SK-N-SH (cell line): ENCODE results near the gene PDK2. TPM values are rescaled to one million over a fixed set of nuclear protein-coding genes. Genes with fewer than 3 reads are reported as not detected.
A peak's percentile ranks its signal among the peaks of the same experiment; 100 is the strongest.
"Not testable (repeated sequence)": the region's sequence is repeated elsewhere in the genome, so short reads cannot be mapped to it uniquely, and the experiment has no call there.

ENCODE experiments used
- CTCF ChIA-PET: fragments of 300-600, 350-600 bp; formaldehyde crosslinking; extraction: SDS; loops from one replicate; lab custom pipeline; 2021; lab: Yijun Ruan, JAX
- POLR2A ChIA-PET: fragments of 350-600 bp; sonication (Branson Sonifier 250); formaldehyde crosslinking; extraction: SDS; loops from one replicate; lab custom pipeline; 2020; ENCODE audit warnings: antibody characterized with exemption, inconsistent platforms; lab: Yijun Ruan, JAX
- DNase-seq: peaks from one replicate; pipeline ENCODE4 v3.0.0; 2012
- H2AFZ ChIP-seq: fragments of 200-600 bp; sonication (generic); 2 replicates; pipeline ENCODE4 v1.8.1; 2016; ENCODE audit warnings: antibody characterized with exemption, mild to moderate bottlenecking, low read depth
- H3F3A ChIP-seq: fragments of 200-600 bp; sonication (generic); replicated peaks from 2 replicates; pipeline ENCODE3; 2016; ENCODE audit warnings: antibody characterized with exemption, mild to moderate bottlenecking; ENCODE audit not compliant: insufficient read depth
- H3K27ac ChIP-seq, 2 experiments: fragments of 200-500 bp in 1 of 2; fragments of 200-600 bp in 1 of 2; sonication (Bioruptor generic) in 1 of 2; sonication (generic), shearing (Covaris generic) in 1 of 2; 2 replicates each; pipeline versions ENCODE4 v1.5.1 to v1.6.1; 2014 to 2016; ENCODE audit warnings: low read depth in 2 of 2, inconsistent platforms in 1 of 2, low read length in 1 of 2, mild to moderate bottlenecking in 1 of 2, mixed read lengths in 1 of 2
- H3K27me3 ChIP-seq: fragments of 200-600 bp; sonication (generic), shearing (Covaris generic); 2 replicates; pipeline ENCODE4 v1.6.1; 2016; ENCODE audit warnings: mixed run types; ENCODE audit not compliant: insufficient read depth
- H3K36me3 ChIP-seq, 2 experiments: fragments of 200-500 bp in 1 of 2; fragments of 200-600 bp in 1 of 2; sonication (Bioruptor generic) in 1 of 2; sonication (generic) in 1 of 2; replicated peaks in 1 of 2; 2 replicates each; pipeline versions ENCODE3 to v1.5.1; 2014 to 2016; ENCODE audit warnings: low read length in 1 of 2, mild to moderate bottlenecking in 1 of 2; ENCODE audit not compliant: insufficient read depth in 2 of 2, control insufficient read depth in 1 of 2
- H3K4me1 ChIP-seq, 2 experiments: fragments of 200-500 bp in 1 of 2; fragments of 200-600 bp in 1 of 2; sonication (Bioruptor generic) in 1 of 2; sonication (generic), shearing (Covaris generic) in 1 of 2; 2 replicates each; pipeline versions ENCODE4 v1.5.1 to v1.6.1; 2014 to 2016; ENCODE audit warnings: low read depth in 1 of 2, low read length in 1 of 2, mixed run types in 1 of 2; ENCODE audit not compliant: insufficient read depth in 2 of 2, control insufficient read depth in 1 of 2
- H3K4me2 ChIP-seq: fragments of 200-600 bp; sonication (generic), shearing (Covaris generic); 2 replicates; pipeline ENCODE4 v1.6.1; 2017; ENCODE audit warnings: mixed run types
- H3K4me3 ChIP-seq, 2 experiments: fragments of 200-500 bp in 1 of 2; fragments of 200-600 bp in 1 of 2; sonication (Bioruptor generic) in 1 of 2; sonication (generic), shearing (Covaris generic) in 1 of 2; 2 replicates each; pipeline versions ENCODE4 v1.5.1 to v1.8.1; 2014 to 2016; ENCODE audit warnings: low read depth in 2 of 2, inconsistent platforms in 1 of 2, low read length in 1 of 2, mild to moderate bottlenecking in 1 of 2, mixed read lengths in 1 of 2, moderate library complexity in 1 of 2
- H3K79me2 ChIP-seq: fragments of 200-600 bp; sonication (generic); 2 replicates; pipeline ENCODE4 v1.8.1; 2017; ENCODE audit warnings: mild to moderate bottlenecking; ENCODE audit not compliant: insufficient read depth
- H3K9ac ChIP-seq: fragments of 200-600 bp; sonication (generic); 2 replicates; pipeline ENCODE4 v1.6.1; 2017; ENCODE audit warnings: mixed run types
- H3K9me2 ChIP-seq: fragments of 200-600 bp; sonication (generic); 2 replicates; pipeline ENCODE4 v1.6.1; 2017; ENCODE audit warnings: mixed run types
- H3K9me3 ChIP-seq: fragments of 200-600 bp; sonication (generic); 2 replicates; pipeline ENCODE4 v1.6.1; 2017; ENCODE audit warnings: mixed run types, mild to moderate bottlenecking, moderate library complexity
- H4K20me1 ChIP-seq: fragments of 200-600 bp; sonication (generic); 2 replicates; pipeline ENCODE4 v1.6.1; 2017; ENCODE audit warnings: mild to moderate bottlenecking, mixed run types; ENCODE audit not compliant: insufficient read depth
- CHD2 ChIP-seq: fragments of 150-350 bp; IDR thresholded peaks from 2 replicates; pipeline ENCODE4 v1.6.1; 2018; ENCODE audit warnings: low read length; ENCODE audit not compliant: partially characterized antibody
- ELF1 ChIP-seq: IDR thresholded peaks from 2 replicates; pipeline ENCODE4 v1.4.0; 2012
- EZH2phosphoT487 ChIP-seq: fragments of 200-600 bp; sonication (generic); IDR thresholded peaks from 2 replicates; pipeline ENCODE4 v1.6.1; 2017; ENCODE audit warnings: low read depth, mixed run types, mild to moderate bottlenecking, antibody characterized with exemption, moderate library complexity, borderline replicate concordance
- FOSL2 ChIP-seq: IDR thresholded peaks from 2 replicates; pipeline ENCODE4 v1.4.0; 2012; ENCODE audit warnings: low read depth, mild to moderate bottlenecking, moderate library complexity, borderline replicate concordance
- FOXJ3 ChIP-seq: sonication (generic); formaldehyde crosslinking; IDR thresholded peaks from 2 replicates; pipeline ENCODE4 v1.5.1; 2020; ENCODE audit warnings: mild to moderate bottlenecking, missing genetic modification reagents
- FOXM1 ChIP-seq: IDR thresholded peaks from 2 replicates; pipeline ENCODE4 v1.4.0; 2012; ENCODE audit warnings: low read depth, mild to moderate bottlenecking
- GABPA ChIP-seq: IDR thresholded peaks from 2 replicates; pipeline ENCODE4 v1.4.0; 2012; ENCODE audit warnings: low read depth, mild to moderate bottlenecking
- MEF2A ChIP-seq: IDR thresholded peaks from 2 replicates; pipeline ENCODE4 v1.4.0; 2012; ENCODE audit warnings: low read depth, borderline replicate concordance
- MXI1 ChIP-seq: IDR thresholded peaks from 2 replicates; pipeline ENCODE4 v1.6.1; 2012; ENCODE audit warnings: mild to moderate bottlenecking, low read depth, low read length, improper control_type of control experiment
- PBX3 ChIP-seq: IDR thresholded peaks from 2 replicates; pipeline ENCODE4; 2012
- SIN3A ChIP-seq: IDR thresholded peaks from 2 replicates; pipeline ENCODE4 v1.6.1; 2012; ENCODE audit warnings: low read depth, mild to moderate bottlenecking, low read length, moderate library complexity, borderline replicate concordance
- SMC3 ChIP-seq: IDR thresholded peaks from 2 replicates; pipeline ENCODE4 v1.6.1; 2012; ENCODE audit warnings: low read depth, low read length, improper control_type of control experiment
- TEAD4 ChIP-seq: IDR thresholded peaks from 2 replicates; pipeline ENCODE4 v1.4.0; 2012; ENCODE audit warnings: mild to moderate bottlenecking, borderline replicate concordance; ENCODE audit not compliant: insufficient read depth
- USF1 ChIP-seq: IDR thresholded peaks from 2 replicates; pipeline ENCODE4 v1.4.0; 2012; ENCODE audit warnings: low read depth, borderline replicate concordance
- USF2 ChIP-seq: fragments of 150-350 bp; IDR thresholded peaks from 2 replicates; pipeline ENCODE4 v1.6.1; 2017; ENCODE audit warnings: antibody characterized with exemption, low read length, low read depth, borderline replicate concordance
- YY1 ChIP-seq: IDR thresholded peaks from 2 replicates; pipeline ENCODE4 v1.4.0; 2012; ENCODE audit warnings: low read depth, mild to moderate bottlenecking
- ZBTB33 ChIP-seq: IDR thresholded peaks from 2 replicates; pipeline ENCODE4 v1.4.0; 2012; ENCODE audit warnings: low read depth, borderline replicate concordance
- WGBS: methylation state at CpG from one replicate; pipeline ENCODE4 v1.1.6; 2017; ENCODE audit warnings: low lambda C conversion rate; 5-methylcytosine and 5-hydroxymethylcytosine counted together
- polyA plus RNA-seq, 3 experiments: library from polyadenylated mRNA; depleted of rRNA; stranded (reverse); fragments of >200 nt; gene quantifications; 2 replicates each; pipeline ENCODE4 v1.2.3, GENCODE V29; 2012
- TF ChIP-seq, protein P1 (sequence below): IDR thresholded peaks from 2 replicates; pipeline ENCODE4 v1.4.0; 2012; ENCODE audit warnings: low read depth

The PDK2 gene
- polyA plus RNA-seq, 1 of the 3 experiments (the other 2 are of a cell fraction), result 124 TPM

DNA sequence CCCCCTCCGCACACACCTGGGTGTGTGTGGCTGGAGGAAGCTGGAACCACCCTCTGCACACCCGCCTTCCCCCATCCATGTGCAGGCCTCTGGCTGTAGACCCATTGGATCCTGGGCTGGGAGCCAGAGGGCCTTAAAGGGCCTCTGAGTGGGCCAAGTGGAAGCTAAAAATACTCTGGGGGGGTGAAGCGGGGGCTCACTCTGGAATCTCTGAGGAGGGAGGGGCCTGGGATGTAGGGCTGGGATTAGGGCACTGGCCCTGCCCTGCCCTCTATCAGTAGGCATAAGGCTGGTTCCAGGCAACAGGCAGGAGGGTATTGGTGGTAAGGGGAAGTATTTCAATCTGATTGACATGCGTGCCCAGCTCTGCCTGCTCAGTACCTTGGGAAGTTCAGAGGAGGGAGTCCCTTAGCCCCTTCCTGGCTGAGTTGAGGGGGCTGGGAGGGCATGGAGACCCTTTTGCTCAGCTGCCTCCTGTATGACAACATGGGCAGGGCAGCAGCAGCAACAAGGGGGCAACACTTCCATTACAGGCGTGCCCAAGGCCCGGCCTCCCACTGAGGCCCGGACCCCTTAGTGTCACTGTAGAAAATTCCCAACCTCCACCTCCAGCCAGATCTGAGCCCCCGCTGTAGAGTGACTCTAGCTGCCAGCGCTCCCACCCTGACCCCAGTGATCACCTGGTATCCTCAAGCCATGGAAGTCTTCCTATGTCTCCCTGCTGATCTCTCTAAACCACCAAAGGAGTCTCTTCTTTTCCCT lies 34.0 kb upstream of the PDK2 start (continued):
- TF ChIP-seq, protein P1, sequence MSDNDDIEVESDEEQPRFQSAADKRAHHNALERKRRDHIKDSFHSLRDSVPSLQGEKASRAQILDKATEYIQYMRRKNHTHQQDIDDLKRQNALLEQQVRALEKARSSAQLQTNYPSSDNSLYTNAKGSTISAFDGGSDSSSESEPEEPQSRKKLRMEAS, result peak; percentile 94
- TF ChIP-seq CHD2 (no peak), FOXJ3 (CRISPR knock-in tag) (no peak), MEF2A (peak; percentile 99), FOSL2 (peak; percentile 29; the same call in 1 of the 2 replicates), TEAD4 (peak; percentile 87), ELF1 (no peak), USF2 (no peak), MXI1 (no peak), SIN3A (no peak), PBX3 (peak; percentile 73), USF1 (no peak), ZBTB33 (0 out of 2 replicates have a peak, but pooled peaks have one; percentile 36), YY1 (peak; percentile 47; the same call in 1 of the 2 replicates), EZH2phosphoT487 (no peak), GABPA (no peak), SMC3 (no peak), FOXM1 (no peak)

DNA sequence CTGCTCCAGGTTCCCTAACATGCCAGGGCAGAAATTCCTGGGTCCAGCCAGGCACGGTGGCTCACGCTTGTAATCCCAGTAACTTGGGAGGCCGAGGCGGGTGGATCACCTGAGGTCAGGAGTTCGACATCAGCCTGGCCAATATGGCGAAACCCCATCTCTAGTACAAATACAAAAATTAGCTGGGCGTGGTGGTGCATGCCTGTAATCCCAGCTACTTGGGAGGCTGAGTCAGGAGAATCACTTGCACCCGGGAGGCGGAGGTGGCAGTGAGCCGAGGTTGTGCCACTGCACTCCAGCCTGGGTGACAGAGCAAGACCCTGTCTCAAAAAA lies 33.5 kb upstream of the PDK2 start:
- CTCF ChIA-PET, result interaction anchor here (0.9 to 9.0 kb wide), 10 partner anchors 8 to 505 kb away, joined by 3 to 61 read pairs (median 4); partner anchors contain the start of genes COL1A1 and DLX3
- H3K9me2 ChIP-seq, H2AFZ ChIP-seq, H3K9me3 ChIP-seq, POLR2A ChIA-PET, H3K27me3 ChIP-seq, H4K20me1 ChIP-seq, DNase-seq: not testable (repeated sequence)
- Histone ChIP-seq H3K27ac (peak overlapping the region; percentile 77 to 100), H3K4me2 (peak overlapping the region; percentile 96), H3K79me2 (peaks cover 95% of the 10 kb centered on the region), H3K36me3 (peaks cover 0 to 48% of the 10 kb centered on the region in 2 experiments), H3K4me3 (peak overlapping the region in 1 of 2 experiments; percentile 91; a peak in 3 of 4 replicates), H3F3A (peaks cover 94% of the 10 kb centered on the region), H3K4me1 (peaks cover 64 to 70% of the 10 kb centered on the region in 2 experiments), H3K9ac (peak overlapping the region; percentile 98)
- WGBS, result 77% methylated on average over 10 of the region's 10 CpGs
